Panc1 (cell line): Measurements from ENCODE around the gene HOXC6. TPM values are rescaled to one million over a fixed set of nuclear protein-coding genes. Genes with fewer than 3 reads are reported as not detected.

Source experiments
- ATAC-seq: fragments of 200-7000 bp; cut with Tn5 transposase; 2 replicates; pipeline ENCODE4 v1.9.1; 2020; ENCODE audit warnings: mild to moderate bottlenecking, moderate library complexity
- BruUV-seq: library from RNA; stranded (reverse); fragments of 400-500 nt; replicated peaks from 2 replicates; lab custom pipeline; 2021; lab: Mats Ljungman, UMichigan
- CTCF ChIA-PET: fragments of 300-600 bp; sonication (Branson Sonifier 250); formaldehyde crosslinking; loops from one replicate; lab custom pipeline; 2022; ENCODE audit warnings: antibody characterized with exemption; lab: Charles Lee
- POLR2A ChIA-PET: fragments of 300-600 bp; sonication (Branson Sonifier 250); formaldehyde crosslinking; loops from one replicate; lab custom pipeline; 2022; ENCODE audit warnings: antibody characterized with exemption; lab: Charles Lee
- DNase-seq: peaks from one replicate; pipeline ENCODE4 v3.0.0-alpha.2; 2010; ENCODE audit warnings: low read depth, low spot score
- H3K27ac ChIP-seq: 2 replicates; pipeline ENCODE4 v1.5.1; 2011; ENCODE audit warnings: mild to moderate bottlenecking, low read length, inconsistent platforms
- H3K27me3 ChIP-seq: fragments of 200-500 bp; sonication (Bioruptor generic); 2 replicates; pipeline ENCODE4 v1.6.0; 2014; ENCODE audit warnings: low read length, inconsistent platforms; ENCODE audit not compliant: control insufficient read depth, insufficient read depth
- H3K36me3 ChIP-seq: fragments of 200-500 bp; sonication (Bioruptor generic); 2 replicates; pipeline ENCODE4 v1.5.1; 2014; ENCODE audit warnings: inconsistent platforms, mild to moderate bottlenecking, low read length, moderate library complexity; ENCODE audit not compliant: control insufficient read depth, insufficient read depth
- H3K4me1 ChIP-seq: 2 replicates; pipeline ENCODE4 v1.5.1; 2011; ENCODE audit warnings: inconsistent platforms, mild to moderate bottlenecking, low read length, moderate library complexity; ENCODE audit not compliant: control insufficient read depth, insufficient read depth
- H3K4me3 ChIP-seq, 2 experiments: 2 replicates each; pipeline ENCODE4 v1.5.1; 2011 to 2012; ENCODE audit warnings: low read depth in 2 of 2, low read length in 2 of 2, mild to moderate bottlenecking in 2 of 2, inconsistent platforms in 1 of 2, moderate library complexity in 1 of 2
- H3K9me3 ChIP-seq: fragments of 200-500 bp; sonication (Bioruptor generic); 2 replicates; pipeline ENCODE4 v1.5.1; 2014; ENCODE audit warnings: low read depth, mild to moderate bottlenecking, inconsistent platforms, low read length, moderate library complexity; ENCODE audit not compliant: control insufficient read depth, insufficient read depth
- CTCF ChIP-seq: fragments of 450-650 bp; IDR thresholded peaks from 2 replicates; pipeline ENCODE4 v1.5.1; 2017; ENCODE audit warnings: mild to moderate bottlenecking
- POLR2AphosphoS5 ChIP-seq: IDR thresholded peaks from 2 replicates; pipeline ENCODE4 v1.6.1; 2012; ENCODE audit warnings: mild to moderate bottlenecking, low read depth, low read length, moderate library complexity
- REST ChIP-seq, 2 experiments: IDR thresholded peaks; 2 replicates each; pipeline ENCODE4 v1.6.1; 2011 to 2012; ENCODE audit warnings: low read depth in 2 of 2, control low read depth in 1 of 2, low read length in 1 of 2, mild to moderate bottlenecking in 1 of 2, moderate library complexity in 1 of 2; ENCODE audit not compliant: insufficient read depth in 1 of 2
- SIN3A ChIP-seq: IDR thresholded peaks from 2 replicates; pipeline ENCODE4 v1.6.1; 2012; ENCODE audit warnings: low read depth, mild to moderate bottlenecking, low read length, moderate library complexity, borderline replicate concordance; ENCODE audit not compliant: insufficient read depth
- TCF7L2 ChIP-seq: IDR thresholded peaks from 2 replicates; pipeline ENCODE4 v1.6.1; 2011; ENCODE audit warnings: mild to moderate bottlenecking, low read depth, low read length, inconsistent platforms
- in situ Hi-C: cut with HindIII; loops from 2 replicates; pipeline ENCODE4 v1.10.0; 2016; ENCODE audit warnings: low sequenced_read_pairs, low pct_unique_long_range_greater_than_20kb
- intact Hi-C: fragments of 100-400 bp; cut with micrococcal nuclease; formaldehyde crosslinking; loops from one replicate; pipeline ENCODE4 v1.10.0; 2022; ENCODE audit not compliant: unreplicated experiment
- total RNA-seq: library from RNA; stranded (reverse); gene quantifications from one replicate; pipeline ENCODE4 v1.2.1, GENCODE V29; 2021; ENCODE audit not compliant: unreplicated experiment

Gene HOXC6
- total RNA-seq, 1 experiment from 2014 or later, result 52.2 TPM

DNA sequence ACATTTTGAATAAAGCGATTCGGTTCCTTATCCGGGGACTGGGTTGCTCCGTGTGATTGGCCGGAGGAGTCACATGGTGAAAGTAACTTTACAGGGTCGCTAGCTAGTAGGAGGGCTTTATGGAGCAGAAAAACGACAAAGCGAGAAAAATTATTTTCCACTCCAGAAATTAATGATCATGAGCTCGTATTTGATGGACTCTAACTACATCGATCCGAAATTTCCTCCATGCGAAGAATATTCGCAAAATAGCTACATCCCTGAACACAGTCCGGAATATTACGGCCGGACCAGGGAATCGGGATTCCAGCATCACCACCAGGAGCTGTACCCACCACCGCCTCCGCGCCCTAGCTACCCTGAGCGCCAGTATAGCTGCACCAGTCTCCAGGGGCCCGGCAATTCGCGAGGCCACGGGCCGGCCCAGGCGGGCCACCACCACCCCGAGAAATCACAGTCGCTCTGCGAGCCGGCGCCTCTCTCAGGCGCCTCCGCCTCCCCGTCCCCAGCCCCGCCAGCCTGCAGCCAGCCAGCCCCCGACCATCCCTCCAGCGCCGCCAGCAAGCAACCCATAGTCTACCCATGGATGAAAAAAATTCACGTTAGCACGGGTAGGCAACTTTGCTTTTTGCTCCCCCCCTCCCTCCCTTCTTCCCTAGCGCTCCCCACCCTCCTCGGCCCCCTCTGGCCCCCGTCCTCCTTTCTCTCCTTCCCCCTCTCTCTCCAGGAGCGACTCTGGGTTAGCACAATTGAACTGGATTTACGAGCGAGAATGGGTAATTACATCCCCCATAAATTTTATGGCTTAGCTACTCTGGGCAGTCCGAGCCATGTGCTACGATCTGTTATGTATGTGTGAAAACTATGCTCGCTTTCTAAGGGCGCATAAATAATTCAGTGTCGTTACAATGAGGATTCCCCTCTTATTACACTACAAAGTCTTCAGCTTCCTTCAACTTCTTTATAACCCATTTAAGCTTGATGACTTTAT is 25.8 kb downstream of the HOXC6 start, which contains the start of gene HOXC4:
HOXC4 (plus strand) TSS at position 85 of the 991 bp plus-strand sequence; CDS start at position 173, 88 bp downstream.
- peak within 1 kb of the TSS; percentile 39; the same call in 1 of the 2 replicates for H3K27ac ChIP-seq
- H3K4me1 ChIP-seq, result peaks cover 52% of the 10 kb centered on the region
- no peak for DNase-seq
- ChIA-PET POLR2A (no interaction called here), CTCF (interaction anchor here (0.5 to 0.6 kb wide), 2 partner anchors 96 to 162 kb away, joined by 3 to 7 read pairs; no protein-coding TSS in a partner anchor)
- ATAC-seq, result no peak
- no TSS peak for BruUV-seq
- H3K9me3 ChIP-seq, result no peaks in the 10 kb centered on the region
- peak within 1 kb of the TSS in 1 of 2 experiments; percentile 33; a peak in 1 of 4 replicates for H3K4me3 ChIP-seq
- H3K36me3 ChIP-seq, result no peaks in the 10 kb centered on the region
- intact Hi-C loops, result no loop called here
- TF ChIP-seq CTCF (no peak), SIN3A (no peak), REST (IDR thresholded peaks at IDR 0.05; ENCODE audit: insufficient read depth in 1 of 2, low read depth in 2 of 2, low read length in 1 of 2) (no peak), POLR2AphosphoS5 (no peak), TCF7L2 (no peak)
- no peaks in the 10 kb centered on the region for H3K27me3 ChIP-seq
- in situ Hi-C loops, result no loop called here

DNA sequence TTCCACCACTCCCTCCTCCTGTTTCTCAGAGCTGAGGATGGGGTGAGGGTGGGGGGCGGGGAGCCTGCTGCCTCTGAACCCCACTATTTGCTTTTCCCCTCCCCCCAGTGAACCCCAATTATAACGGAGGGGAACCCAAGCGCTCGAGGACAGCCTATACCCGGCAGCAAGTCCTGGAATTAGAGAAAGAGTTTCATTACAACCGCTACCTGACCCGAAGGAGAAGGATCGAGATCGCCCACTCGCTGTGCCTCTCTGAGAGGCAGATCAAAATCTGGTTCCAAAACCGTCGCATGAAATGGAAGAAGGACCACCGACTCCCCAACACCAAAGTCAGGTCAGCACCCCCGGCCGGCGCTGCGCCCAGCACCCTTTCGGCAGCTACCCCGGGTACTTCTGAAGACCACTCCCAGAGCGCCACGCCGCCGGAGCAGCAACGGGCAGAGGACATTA is 26.5 kb downstream of the HOXC6 start:
- intact Hi-C loops, result no loop called here

More for the DNA sequence above, 26.5 kb downstream of the HOXC6 start:
- no TSS peak for BruUV-seq
- Histone ChIP-seq H3K9me3 (no peaks in the 10 kb centered on the region), H3K4me1 (peaks cover 49% of the 10 kb centered on the region), H3K27ac (no peak overlapping the region), H3K4me3 (peak overlapping the region in 1 of 2 experiments; percentile 33; a peak in 1 of 4 replicates), H3K27me3 (no peaks in the 10 kb centered on the region), H3K36me3 (no peaks in the 10 kb centered on the region)
- no peak for DNase-seq
- TF ChIP-seq CTCF (no peak), REST (IDR thresholded peaks at IDR 0.05; ENCODE audit: insufficient read depth in 1 of 2, low read depth in 2 of 2, low read length in 1 of 2) (no peak)
- POLR2A ChIA-PET, result no interaction called here
- no peak for ATAC-seq
- CTCF ChIA-PET, result interaction anchor here (0.6 kb wide), 1 partner anchor 97 kb away, joined by 3 read pairs; no protein-coding TSS in a partner anchor
- in situ Hi-C loops, result no loop called here
